ENCODE measurements around the gene KLK14.

Gene KLK14

GRCh38 chr19:51060336-51060735 lies 22.4 kb downstream of the KLK14 start:
- no peak for TF ChIP-seq REST (IDR thresholded peaks at IDR 0.05; ENCODE audit: insufficient replicate concordance, low read depth)
- TF ChIP-seq POLR2AphosphoS5 (IDR thresholded peaks at IDR 0.05; ENCODE audit: low read depth) = no peak
- TF ChIP-seq SPI1 (IDR thresholded peaks at IDR 0.05; ENCODE audit: borderline replicate concordance, low read depth) = no peak
- TF ChIP-seq GABPA (IDR thresholded peaks at IDR 0.05; ENCODE audit: low read depth) = no peak
- TF ChIP-seq CTCF (IDR thresholded peaks at IDR 0.05; ENCODE audit: insufficient read depth, low read length) = no peak
- H3K4me3 ChIP-seq (replicated peaks; ENCODE audit: insufficient read depth, low read length) = no peak overlapping the region
- H3K27me3 ChIP-seq (ENCODE audit: insufficient read depth, poor library complexity, severe bottlenecking) = peaks cover 7% of the 10 kb centered on the region
- DNase-seq (ENCODE audit: low read depth in 1 of 2, low spot score in 1 of 2) = no peak
- H3K27ac ChIP-seq (replicated peaks) = no peak overlapping the region

- no peak for TF ChIP-seq REST (IDR thresholded peaks at IDR 0.05; ENCODE audit: insufficient replicate concordance, low read depth)
- TF ChIP-seq POLR2AphosphoS5 (IDR thresholded peaks at IDR 0.05; ENCODE audit: low read depth) = no peak
- no peak for TF ChIP-seq GABPA (IDR thresholded peaks at IDR 0.05; ENCODE audit: low read depth)
- TF ChIP-seq SPI1 (IDR thresholded peaks at IDR 0.05; ENCODE audit: borderline replicate concordance, low read depth) = no peak
- no peak for TF ChIP-seq CTCF (IDR thresholded peaks at IDR 0.05; ENCODE audit: insufficient read depth, low read length)
- Histone ChIP-seq H3K27ac (replicated peaks) (no peak overlapping the region), H3K27me3 (ENCODE audit: insufficient read depth, poor library complexity, severe bottlenecking) (peaks cover 6% of the 10 kb centered on the region), H3K4me3 (replicated peaks; ENCODE audit: insufficient read depth, low read length) (no peak overlapping the region)
- no peak for DNase-seq (ENCODE audit: low read depth in 1 of 2, low spot score in 1 of 2)
These were observed 23.0 kb downstream of the KLK14 start for GRCh38 chr19:51059715-51060114.

- TF ChIP-seq POLR2AphosphoS5 (IDR thresholded peaks at IDR 0.05; ENCODE audit: low read depth) (no peak), CTCF (IDR thresholded peaks at IDR 0.05; ENCODE audit: insufficient read depth, low read length) (no peak), REST (IDR thresholded peaks at IDR 0.05; ENCODE audit: insufficient replicate concordance, low read depth) (no peak), GABPA (IDR thresholded peaks at IDR 0.05; ENCODE audit: low read depth) (no peak), SPI1 (IDR thresholded peaks at IDR 0.05; ENCODE audit: borderline replicate concordance, low read depth) (no peak)
- H3K27me3 ChIP-seq (ENCODE audit: insufficient read depth, poor library complexity, severe bottlenecking) = no peaks in the 10 kb centered on the region
- H3K27ac ChIP-seq (replicated peaks) = no peak overlapping the region
- no peak overlapping the region for H3K4me3 ChIP-seq (replicated peaks; ENCODE audit: insufficient read depth, low read length)
- DNase-seq (ENCODE audit: low read depth in 1 of 2, low spot score in 1 of 2) = no peak
These were observed 26.8 kb downstream of the KLK14 start for GRCh38 chr19:51055866-51056265.
